UCSD-AML1 (cell line): Measurements from ENCODE around the gene ADAMTS13.

Source experiments
- DNase-seq: peaks from one replicate; lab custom pipeline; 2025; ENCODE audit not compliant: unreplicated experiment; lab: John Stamatoyannopoulos, UW

The ADAMTS13 gene

GRCh38 chr9:133487331-133487725, 65.2 kb downstream of the ADAMTS13 start:
- DNase-seq, result no peak

- DNase-seq, result no peak
Observed at GRCh38 chr9:133488686-133489252, 66.6 kb downstream of the ADAMTS13 start.

DNA sequence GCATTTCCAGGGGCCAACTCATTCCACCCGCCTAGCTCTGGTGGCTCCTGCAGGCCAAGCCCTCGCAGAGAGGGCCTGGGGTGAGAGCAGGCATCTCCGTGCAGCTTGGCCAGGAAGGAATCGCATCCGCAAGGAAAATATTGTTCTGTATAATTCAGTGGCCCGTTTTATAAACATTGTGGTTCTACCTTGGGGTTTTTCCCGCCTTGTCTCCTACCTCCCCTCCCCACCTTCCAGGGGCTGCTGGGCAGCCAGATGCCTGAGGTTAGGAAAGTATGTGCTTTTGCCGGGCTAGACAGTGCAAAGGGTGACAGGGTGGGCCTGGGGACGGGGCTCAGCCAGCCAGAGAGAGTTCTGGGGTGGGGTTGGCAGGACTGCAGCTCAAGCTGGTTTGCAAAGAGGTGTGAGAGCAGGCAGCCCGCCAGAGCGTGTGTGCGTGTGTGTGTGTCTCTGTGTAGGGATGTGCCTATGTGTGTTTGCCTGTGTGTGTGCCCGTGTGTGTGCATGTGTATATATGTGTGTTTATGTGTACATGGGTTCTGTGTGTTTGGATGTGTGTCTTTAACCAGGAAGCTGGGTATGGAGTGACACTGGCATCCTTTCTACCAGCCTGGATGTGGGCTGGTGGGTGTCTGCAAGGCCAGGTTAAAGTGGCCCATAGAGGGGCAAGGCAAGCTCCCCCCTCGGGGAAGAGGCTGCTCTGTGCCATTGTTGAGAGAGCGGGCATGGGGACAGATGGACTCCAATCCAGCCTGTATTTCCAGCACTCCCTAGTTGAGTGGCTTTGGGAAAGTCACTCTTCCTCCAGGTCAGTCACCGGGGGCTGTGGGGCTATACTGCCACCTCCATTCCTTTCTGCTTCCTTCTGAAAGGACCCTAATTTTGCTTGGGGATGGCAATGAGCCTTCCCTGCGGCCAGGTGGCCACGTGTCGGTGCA, 67.4 kb downstream of the ADAMTS13 start:
- DNase-seq, result no peak

DNA sequence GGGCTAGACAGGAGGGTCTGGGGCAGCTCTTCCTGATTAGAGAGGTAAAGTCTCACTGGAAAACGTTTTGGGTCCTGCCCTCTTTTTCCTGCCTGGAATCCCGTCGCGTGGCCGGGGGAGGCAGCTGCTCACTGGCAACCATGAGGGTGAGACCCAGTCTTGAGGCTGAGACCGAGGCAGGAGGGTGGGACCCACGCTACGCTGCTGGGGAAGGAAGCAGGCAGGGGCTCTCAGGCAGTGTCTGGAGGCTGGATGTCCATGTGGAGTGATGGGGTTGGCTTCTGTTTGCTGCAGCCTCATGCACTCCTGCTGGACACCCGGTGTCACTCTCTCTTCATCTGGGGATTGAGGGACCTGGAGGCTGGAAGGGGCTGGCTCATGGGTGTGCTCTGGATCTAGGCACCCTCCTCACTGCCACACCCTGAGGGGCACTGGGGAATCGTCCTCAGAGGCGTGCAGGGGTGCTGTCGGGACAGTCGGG, 68.1 kb downstream of the ADAMTS13 start:
- no peak for DNase-seq

DNA sequence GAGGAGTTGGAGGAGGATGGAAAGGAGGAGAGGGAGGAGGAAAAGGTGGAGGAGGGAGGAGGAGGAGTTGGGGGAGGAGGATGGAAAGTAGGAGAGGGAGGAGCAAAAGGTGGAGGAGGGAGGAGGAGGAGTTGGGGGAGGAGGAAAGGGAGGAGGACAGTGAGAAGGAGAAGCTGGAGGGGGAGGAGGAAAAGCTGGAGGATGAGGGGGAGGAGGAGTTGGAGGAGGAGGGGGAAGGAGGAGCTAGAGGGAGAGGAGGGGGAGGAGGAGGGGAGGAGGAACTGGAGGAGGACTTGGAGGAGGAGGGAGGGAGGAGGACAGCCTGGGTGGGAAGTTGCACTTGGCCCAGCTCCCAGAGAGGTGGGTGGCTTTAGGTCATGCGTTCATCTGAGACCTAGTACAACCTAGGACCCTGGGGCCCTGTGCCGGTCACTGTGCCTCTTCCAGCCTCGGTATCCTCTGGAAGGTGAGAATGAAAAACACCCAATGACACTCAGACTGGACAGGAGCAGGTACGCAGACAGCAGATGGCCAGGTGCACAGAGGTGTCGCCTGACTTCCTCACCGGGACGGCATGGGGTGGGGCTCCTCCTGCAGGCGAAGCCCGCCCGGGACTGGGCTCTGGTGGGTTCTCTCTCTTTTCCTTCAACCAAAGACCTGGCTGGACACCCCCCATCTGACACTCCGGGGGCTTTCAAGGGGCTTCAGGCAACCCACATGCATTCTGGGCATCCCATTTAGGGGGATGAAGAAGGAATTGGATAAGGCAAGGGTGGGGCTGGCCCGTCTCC, 68.9 kb downstream of the ADAMTS13 start:
- DNase-seq, result no peak

GRCh38 chr9:133491656-133491925, 69.4 kb downstream of the ADAMTS13 start:
- no peak for DNase-seq

GRCh38 chr9:133492061-133493021, 70.2 kb downstream of the ADAMTS13 start:
- DNase-seq, result no peak

DNA sequence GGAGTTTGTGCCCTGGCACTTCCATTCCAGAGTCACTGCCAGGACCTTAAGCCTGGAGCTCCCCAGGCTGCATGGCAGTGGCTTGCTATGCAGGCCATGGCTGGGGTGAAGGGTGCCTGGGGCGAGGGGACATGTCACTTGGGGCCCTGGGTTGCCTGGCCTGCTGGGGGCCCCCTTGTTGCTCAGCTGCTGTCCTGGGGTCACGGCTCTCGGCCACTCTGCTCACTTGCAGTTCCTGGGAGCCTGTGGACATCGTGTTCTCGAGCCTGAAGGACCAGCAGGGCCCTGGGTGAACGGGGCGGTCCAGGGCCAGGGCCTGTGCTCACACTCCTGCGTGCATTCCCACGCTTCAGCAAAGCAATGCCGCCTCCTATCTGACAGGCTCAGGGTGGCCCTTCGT, 71.3 kb downstream of the ADAMTS13 start:
- DNase-seq, result no peak

- no peak for DNase-seq
Observed at GRCh38 chr9:133493845-133494540, 71.8 kb downstream of the ADAMTS13 start.

GRCh38 chr9:133494636-133495326, 72.6 kb downstream of the ADAMTS13 start:
- DNase-seq, result no peak

DNA sequence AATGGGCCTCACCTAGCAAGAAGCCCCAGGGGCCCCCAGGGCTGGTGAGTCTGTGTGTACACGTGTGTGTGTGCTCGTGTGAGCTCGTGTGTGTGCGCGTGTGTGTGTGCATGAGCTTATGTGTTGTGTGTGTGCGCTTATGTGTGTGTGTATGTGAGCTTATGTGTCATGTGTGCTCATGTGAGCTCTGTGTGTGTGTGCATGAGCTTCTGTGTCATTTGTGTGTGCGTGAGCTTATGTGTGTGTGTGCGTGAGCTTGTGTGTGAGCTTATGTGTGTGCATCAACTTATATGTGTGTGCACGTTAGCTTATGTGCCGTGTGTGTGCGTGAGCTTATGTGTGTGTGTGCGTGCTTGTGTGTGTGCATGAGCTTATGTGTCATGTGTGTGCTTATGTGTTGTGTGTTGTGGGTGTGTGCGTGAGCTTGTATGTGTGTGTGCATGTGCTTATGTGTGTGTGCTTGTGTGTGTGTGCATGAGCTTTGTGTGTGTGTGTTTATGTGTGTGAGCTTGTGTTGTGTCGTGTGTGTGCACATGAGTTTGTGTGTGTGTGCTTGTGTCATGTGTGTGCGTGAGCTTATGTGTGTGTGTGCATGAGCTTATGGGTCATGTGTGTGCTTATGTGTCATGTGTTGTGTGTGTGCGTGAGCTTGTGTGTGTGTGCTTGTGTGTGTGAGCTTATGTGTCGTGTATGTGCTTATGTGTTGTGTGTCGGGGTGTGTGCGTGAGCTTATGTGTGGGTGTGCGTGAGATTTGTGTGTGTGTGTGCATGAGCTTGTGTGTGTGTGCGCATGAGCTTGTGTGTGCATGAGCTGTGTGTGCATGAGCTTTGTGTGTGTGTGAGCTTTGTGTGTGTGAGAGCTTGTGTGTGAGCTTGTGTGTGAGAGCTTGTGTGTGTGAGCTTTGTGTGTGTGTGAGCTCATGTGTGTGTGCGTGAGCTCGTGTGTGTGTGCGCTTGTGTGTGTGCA, 73.4 kb downstream of the ADAMTS13 start:
- DNase-seq, result no peak

DNA sequence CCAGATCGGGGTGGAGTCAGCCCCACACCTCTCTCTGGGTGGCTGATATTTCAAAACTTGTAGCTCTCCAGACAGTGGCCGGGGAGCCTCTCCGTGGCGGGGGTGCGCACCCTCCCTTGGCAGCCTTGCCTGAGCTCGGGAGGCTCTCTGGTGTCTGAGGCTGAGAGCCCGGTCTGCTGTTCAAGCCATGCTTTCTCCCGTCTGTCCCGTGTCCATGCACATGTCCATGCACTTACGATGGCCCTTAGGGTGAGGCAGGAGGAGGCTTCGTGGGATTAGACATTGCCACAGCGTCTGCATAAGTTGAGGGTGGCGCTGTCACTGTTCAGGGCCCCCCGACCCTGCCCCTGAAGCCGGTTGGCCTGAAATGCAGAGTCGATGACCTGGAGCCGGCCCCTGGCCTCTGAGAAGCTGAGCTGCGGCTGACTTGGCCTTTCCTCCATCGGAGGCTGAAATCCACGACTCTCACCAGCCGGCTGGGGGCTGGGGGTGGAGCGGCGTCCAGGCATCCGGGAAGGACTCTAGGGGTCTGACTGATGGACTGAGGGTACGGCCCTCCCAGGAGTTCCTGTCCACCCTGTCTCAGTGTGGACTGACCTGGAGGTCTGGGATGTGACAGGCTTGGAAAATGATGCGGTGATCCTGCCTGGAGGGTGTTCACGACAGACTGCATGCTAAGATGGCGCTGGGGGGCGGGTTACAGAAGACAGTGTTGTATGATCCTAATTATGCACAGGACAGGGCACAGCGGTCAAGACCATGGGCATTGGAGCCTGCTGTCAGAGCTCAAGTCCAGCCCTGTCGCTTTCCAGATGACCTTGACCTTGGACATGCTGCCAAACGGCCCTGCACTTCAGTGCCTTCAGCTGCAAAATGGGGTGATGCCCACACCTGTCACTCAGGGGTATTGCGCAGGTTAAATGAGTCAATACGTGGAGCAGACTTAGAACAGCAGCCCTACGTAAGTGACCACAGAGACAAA, 75.0 kb downstream of the ADAMTS13 start:
- DNase-seq, result no peak

DNA sequence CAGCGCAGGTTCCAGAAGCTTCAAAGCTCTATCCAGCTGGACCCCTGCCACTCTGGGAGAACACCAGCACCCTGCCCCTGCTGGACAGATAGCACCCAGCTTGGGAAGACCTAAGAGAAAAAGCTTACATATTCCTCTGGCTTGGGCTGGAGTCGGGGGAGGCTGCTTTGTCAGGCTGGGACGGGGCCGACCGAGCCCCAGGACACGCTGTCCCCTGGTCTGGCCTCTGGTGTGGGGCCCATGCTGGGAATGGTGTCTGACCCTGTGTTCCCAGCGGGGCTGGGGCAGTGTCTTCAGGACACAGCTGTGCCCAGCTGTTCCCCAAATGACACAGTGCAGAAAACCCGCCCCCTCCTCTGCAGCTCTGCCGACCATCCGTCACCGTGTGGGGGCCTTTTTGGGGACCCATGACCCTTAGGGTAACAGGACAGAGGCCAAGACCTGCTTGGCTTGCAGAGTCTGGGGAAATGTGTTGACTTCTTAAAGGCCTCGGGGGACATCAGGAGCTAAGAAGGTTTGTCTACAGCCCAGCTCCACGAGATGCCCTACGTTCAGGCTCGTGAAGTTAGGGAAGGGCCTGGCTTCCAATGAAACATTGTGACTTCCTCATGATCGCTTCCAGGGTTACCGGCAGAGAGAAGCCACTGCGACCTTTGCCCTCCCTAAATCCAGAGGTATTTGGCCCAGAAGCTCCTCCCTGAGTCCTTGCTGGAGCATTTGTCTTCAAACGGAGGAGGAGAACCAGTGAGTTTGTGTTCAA, 77.1 kb downstream of the ADAMTS13 start:
- DNase-seq, result no peak

- DNase-seq, result no peak
Observed at GRCh38 chr9:133499892-133500270, 77.7 kb downstream of the ADAMTS13 start.

DNA sequence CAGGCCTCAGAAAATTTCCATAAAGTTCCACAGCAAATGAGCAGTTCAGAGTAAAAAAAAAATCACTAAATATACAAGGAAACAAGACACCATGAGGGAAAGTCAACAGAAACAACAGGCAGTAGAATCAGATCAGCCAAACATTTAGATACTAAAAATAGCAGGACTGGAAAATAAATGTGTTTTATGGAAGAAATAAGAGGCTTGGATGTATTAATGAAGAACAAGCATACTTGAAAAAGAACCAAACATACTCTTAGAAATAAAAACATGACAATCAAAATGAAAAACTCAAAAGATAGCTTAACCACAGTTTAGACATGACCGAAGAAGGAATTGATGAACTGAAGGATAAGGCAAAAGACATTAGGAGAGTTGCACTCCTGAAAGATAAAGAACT, 79.9 kb downstream of the ADAMTS13 start:
- no peak for DNase-seq

DNA sequence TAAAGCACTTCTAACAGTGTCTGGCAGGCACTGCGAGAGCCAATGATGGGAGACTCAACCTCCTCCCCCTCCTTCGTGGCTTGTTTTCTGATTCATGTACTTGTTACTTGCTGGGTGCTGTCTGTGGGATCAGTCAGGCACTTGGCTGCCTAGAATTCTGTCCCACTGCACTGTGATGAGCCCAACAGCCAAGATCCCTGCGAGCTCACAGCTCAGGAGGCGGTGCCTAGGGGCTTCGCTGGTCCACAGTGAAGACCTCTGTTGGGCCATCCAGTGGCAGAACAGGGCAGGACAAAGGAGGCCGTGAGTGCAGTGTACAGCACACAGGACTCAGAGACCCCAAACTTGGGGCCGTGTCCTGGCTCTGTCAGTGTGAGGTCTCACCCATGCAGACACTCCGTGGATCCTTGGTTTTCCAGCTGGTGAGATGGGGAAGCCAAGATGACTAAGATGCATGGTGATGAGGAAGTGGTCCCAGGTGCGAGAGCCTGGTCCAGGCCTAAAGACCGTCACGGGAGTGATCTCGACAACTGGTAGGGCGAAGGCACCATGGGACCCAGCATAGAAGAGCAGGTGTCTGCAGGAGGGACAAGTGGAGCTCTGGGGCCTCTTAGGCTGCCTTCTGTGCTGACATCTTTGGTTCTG, 83.1 kb downstream of the ADAMTS13 start:
- no peak for DNase-seq
